ENCODE data around the gene ZNF428. TPM values are rescaled to one million over a fixed set of nuclear protein-coding genes. Genes with fewer than 3 reads are reported as not detected.

ZNF428 gene
- polyA plus RNA-seq, 3 donors: 3.8 to 5.6 (median 3.9) TPM

GRCh38 chr19:43667126-43667875, 47.9 kb upstream of the ZNF428 start:
- Mint-ChIP-seq H3K36me3 (peaks cover 64 to 67% of the 10 kb centered on the region in 2 donors), H3K27ac (peak overlapping the region; percentile 32 to 100 (median 99)), H3K27me3 (ENCODE audit: low read depth in 3 of 3) (peaks cover 0 to 3% (median 2%) of the 10 kb centered on the region in 3 donors), H3K9me3 (peaks cover 0 to 10% (median 2%) of the 10 kb centered on the region in 7 donors), H3K4me3 (peak overlapping the region; percentile 88 to 100), H3K4me1 (peaks cover 61% of the 10 kb centered on the region)
- H3K4me2 ChIP-seq (replicated peaks; ENCODE audit: extremely low read depth, low read length, poor library complexity, severe bottlenecking): peak overlapping the region; percentile 75
- H3K27me3 ChIP-seq (ENCODE audit: control insufficient read depth in 2 of 2, insufficient read depth in 2 of 2, low read length in 2 of 2): no peaks in the 10 kb centered on the region
- 89% methylated on average over 7 of the region's 26 CpGs for WGBS (ENCODE audit: insufficient coverage)
- DNase-seq: no peak
- intact Hi-C loops (cut with micrococcal nuclease): loop anchor here (5.0 to 10.0 kb wide), 2 partner anchors 100 to 118 kb away; partner anchors contain the start of gene KCNN4 (in 1 of the 2)
- peaks cover 75% of the 10 kb centered on the region for H3K79me2 ChIP-seq (ENCODE audit: insufficient read depth, low read length)
- H4K20me1 ChIP-seq (ENCODE audit: insufficient read depth, low read length): peaks cover 77% of the 10 kb centered on the region
- no peak for TF ChIP-seq CTCF (IDR thresholded peaks at IDR 0.05)
- H3K9me3 ChIP-seq (replicated peaks in 1 of 2; ENCODE audit: control insufficient read depth in 1 of 2, insufficient read depth in 1 of 2, low read length in 2 of 2): no peaks in the 10 kb centered on the region
- H3K36me3 ChIP-seq (replicated peaks in 1 of 2; ENCODE audit: control insufficient read depth in 1 of 2, insufficient read depth in 2 of 2, low read length in 2 of 2): peaks cover 52 to 57% of the 10 kb centered on the region in 2 donors
- H3K4me1 ChIP-seq (ENCODE audit: control insufficient read depth in 1 of 2, insufficient read depth in 2 of 2, low read length in 2 of 2): peaks cover 59 to 69% of the 10 kb centered on the region in 2 donors
- no peak overlapping the region for H3K9ac ChIP-seq (ENCODE audit: insufficient read depth, low read length, poor library complexity, severe bottlenecking)
- H3K4me3 ChIP-seq (replicated peaks in 1 of 3; ENCODE audit: low read depth in 2 of 3, low read length in 3 of 3): peak overlapping the region in 1 of 3 experiments; percentile 99
- no peak overlapping the region for H3K27ac ChIP-seq (ENCODE audit: low read depth in 1 of 2, low read length in 2 of 2)
- no peak overlapping the region for H2AFZ ChIP-seq (ENCODE audit: insufficient read depth, low read depth, low read length, poor library complexity, severe bottlenecking)

GRCh38 chr19:43664018-43664417, 44.6 kb upstream of the ZNF428 start:
- intact Hi-C loops (cut with micrococcal nuclease): loop anchor here in 1 of 2 donors (10.0 kb wide), 1 partner anchor 121 kb away; the partner anchor contains the start of gene KCNN4
- no CpG with 5 or more reads among the region's 7 CpGs for WGBS (ENCODE audit: insufficient coverage)
- H2AFZ ChIP-seq (ENCODE audit: insufficient read depth, low read depth, low read length, poor library complexity, severe bottlenecking): no peak overlapping the region

More at GRCh38 chr19:43664018-43664417, 44.6 kb upstream of the ZNF428 start:
- Mint-ChIP-seq H3K9me3 (peaks cover 0 to 20% (median 7%) of the 10 kb centered on the region in 7 donors), H3K36me3 (peaks cover 86 to 96% of the 10 kb centered on the region in 2 donors), H3K27me3 (ENCODE audit: low read depth in 3 of 3) (peaks cover 0 to 2% (median 2%) of the 10 kb centered on the region in 3 donors), H3K4me1 (peaks cover 43% of the 10 kb centered on the region), H3K27ac (peak overlapping the region; percentile 81 to 95 (median 87)), H3K4me3 (peak overlapping the region; percentile 8 to 53)
- Histone ChIP-seq H3K4me1 (ENCODE audit: control insufficient read depth in 1 of 2, insufficient read depth in 2 of 2, low read length in 2 of 2) (peaks cover 37 to 47% of the 10 kb centered on the region in 2 donors), H3K36me3 (replicated peaks in 1 of 2; ENCODE audit: control insufficient read depth in 1 of 2, insufficient read depth in 2 of 2, low read length in 2 of 2) (peaks cover 80 to 90% of the 10 kb centered on the region in 2 donors), H3K4me2 (replicated peaks; ENCODE audit: extremely low read depth, low read length, poor library complexity, severe bottlenecking) (peak overlapping the region; percentile 33), H3K9ac (ENCODE audit: insufficient read depth, low read length, poor library complexity, severe bottlenecking) (no peak overlapping the region), H4K20me1 (ENCODE audit: insufficient read depth, low read length) (peaks cover 100% of the 10 kb centered on the region), H3K27me3 (ENCODE audit: control insufficient read depth in 2 of 2, insufficient read depth in 2 of 2, low read length in 2 of 2) (no peaks in the 10 kb centered on the region), H3K27ac (ENCODE audit: low read depth in 1 of 2, low read length in 2 of 2) (peak overlapping the region; percentile 3 to 50), H3K9me3 (replicated peaks in 1 of 2; ENCODE audit: control insufficient read depth in 1 of 2, insufficient read depth in 1 of 2, low read length in 2 of 2) (no peaks in the 10 kb centered on the region), H3K4me3 (replicated peaks in 1 of 3; ENCODE audit: low read depth in 2 of 3, low read length in 3 of 3) (peak overlapping the region in 1 of 3 experiments; percentile 16), H3K79me2 (ENCODE audit: insufficient read depth, low read length) (peaks cover 98% of the 10 kb centered on the region)
- no peak for TF ChIP-seq CTCF (IDR thresholded peaks at IDR 0.05)
- peak; percentile 64 to 92 (median 72) for DNase-seq
